Esophagus muscularis mucosa (tissue), 3 donors: ENCODE data around the gene OGFR.

Source experiments
- POLR2A ChIP-seq: fragments of 450-650 bp; IDR thresholded peaks from one replicate; pipeline ENCODE4 v1.6.1; 2017; ENCODE audit warnings: antibody characterized with exemption, moderate library complexity, mild to moderate bottlenecking, low read depth
- POLR2AphosphoS5 ChIP-seq, 2 donors: sonication (generic); formaldehyde crosslinking; IDR thresholded peaks; one replicate each; pipeline ENCODE4 v1.6.1; 2017; ENCODE audit warnings: antibody characterized with exemption in 2 of 2
- TF ChIP-seq, protein P1 (sequence below), 3 experiments: fragments of 200-600 bp in 2 of 3; fragments of 450-650 bp in 1 of 3; sonication (generic) in 2 of 3; IDR thresholded peaks; one replicate each; pipeline ENCODE4 v1.5.1; 2017 to 2019; ENCODE audit warnings: antibody characterized with exemption in 3 of 3, mild to moderate bottlenecking in 2 of 3, moderate library complexity in 1 of 3

DNA sequence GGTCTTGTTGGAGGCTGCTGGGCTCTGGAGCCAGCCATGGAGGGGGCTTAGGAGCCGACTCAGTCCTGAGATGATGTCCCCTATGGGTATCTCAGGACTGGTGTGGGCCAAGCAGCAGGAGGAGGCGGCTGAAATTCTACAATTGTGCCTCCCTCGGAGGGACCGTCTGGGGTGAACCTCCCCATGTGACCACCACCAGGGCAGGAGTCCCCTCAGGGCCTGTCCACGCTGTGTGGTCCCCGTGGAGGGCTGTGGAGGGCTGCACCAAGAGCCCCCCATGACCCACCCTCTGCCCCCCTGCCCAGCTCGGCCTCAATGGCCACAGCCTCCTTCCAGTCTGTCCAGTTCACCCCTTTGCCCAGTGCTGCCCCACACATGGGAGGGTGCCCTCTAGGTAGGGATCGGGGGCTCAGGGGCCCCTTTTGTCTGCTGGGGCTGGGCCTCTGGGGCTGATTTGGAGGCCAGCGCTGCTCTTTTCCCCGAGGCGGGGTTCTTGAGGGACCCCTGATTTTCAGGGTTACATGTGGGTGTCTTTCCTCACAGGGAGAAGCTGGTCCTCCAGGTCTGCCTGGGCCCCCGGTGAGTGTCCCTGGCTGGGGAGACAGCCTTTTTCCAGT lies 13.4 kb downstream of the OGFR start:
- TF ChIP-seq POLR2A (no peak), POLR2AphosphoS5 (IDR thresholded peaks at IDR 0.05) (no peak)
- TF ChIP-seq, protein P1, sequence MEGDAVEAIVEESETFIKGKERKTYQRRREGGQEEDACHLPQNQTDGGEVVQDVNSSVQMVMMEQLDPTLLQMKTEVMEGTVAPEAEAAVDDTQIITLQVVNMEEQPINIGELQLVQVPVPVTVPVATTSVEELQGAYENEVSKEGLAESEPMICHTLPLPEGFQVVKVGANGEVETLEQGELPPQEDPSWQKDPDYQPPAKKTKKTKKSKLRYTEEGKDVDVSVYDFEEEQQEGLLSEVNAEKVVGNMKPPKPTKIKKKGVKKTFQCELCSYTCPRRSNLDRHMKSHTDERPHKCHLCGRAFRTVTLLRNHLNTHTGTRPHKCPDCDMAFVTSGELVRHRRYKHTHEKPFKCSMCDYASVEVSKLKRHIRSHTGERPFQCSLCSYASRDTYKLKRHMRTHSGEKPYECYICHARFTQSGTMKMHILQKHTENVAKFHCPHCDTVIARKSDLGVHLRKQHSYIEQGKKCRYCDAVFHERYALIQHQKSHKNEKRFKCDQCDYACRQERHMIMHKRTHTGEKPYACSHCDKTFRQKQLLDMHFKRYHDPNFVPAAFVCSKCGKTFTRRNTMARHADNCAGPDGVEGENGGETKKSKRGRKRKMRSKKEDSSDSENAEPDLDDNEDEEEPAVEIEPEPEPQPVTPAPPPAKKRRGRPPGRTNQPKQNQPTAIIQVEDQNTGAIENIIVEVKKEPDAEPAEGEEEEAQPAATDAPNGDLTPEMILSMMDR (IDR thresholded peaks at IDR 0.05) = no peak
